Chondrocyte (in vitro differentiated cells): ENCODE results near the gene CSTPP1. TPM values are rescaled to one million over a fixed set of nuclear protein-coding genes. Genes with fewer than 3 reads are reported as not detected.

ENCODE experiments used
- DNase-seq: peaks from one replicate; pipeline ENCODE4 v3.0.0; 2021; ENCODE audit warnings: mixed read lengths, low spot score
- H3K27ac Mint-ChIP-seq: one replicate; pipeline ENCODE4 v1.8.0; 2021; ENCODE audit warnings: mild to moderate bottlenecking, moderate library complexity, mixed read lengths; ENCODE audit not compliant: unreplicated experiment
- H3K27me3 Mint-ChIP-seq: 2 replicates; pipeline ENCODE4 v1.8.0; 2021; ENCODE audit warnings: low read depth, mixed read lengths
- H3K36me3 Mint-ChIP-seq: 2 replicates; pipeline ENCODE4 v1.8.0; 2021; ENCODE audit warnings: low read depth, mixed read lengths
- H3K4me1 Mint-ChIP-seq: 2 replicates; pipeline ENCODE4 v1.8.0; 2021; ENCODE audit warnings: low read depth, mild to moderate bottlenecking, mixed read lengths
- H3K4me3 Mint-ChIP-seq: one replicate; pipeline ENCODE4 v1.8.0; 2021; ENCODE audit warnings: mild to moderate bottlenecking, moderate library complexity, mixed read lengths; ENCODE audit not compliant: unreplicated experiment
- H3K9me3 Mint-ChIP-seq: 2 replicates; pipeline ENCODE4 v1.8.0; 2021; ENCODE audit warnings: low read depth, mixed read lengths
- CTCF ChIP-seq: fragments of 200-600 bp; sonication (generic); IDR thresholded peaks from 2 replicates; pipeline ENCODE4 v1.5.0; 2021; ENCODE audit warnings: antibody characterized with exemption, mild to moderate bottlenecking, moderate library complexity
- total RNA-seq: library from RNA; stranded (reverse); gene quantifications from 3 replicates; pipeline ENCODE4 v1.2.1, GENCODE V29; 2021

CSTPP1 gene
- total RNA-seq, 1 donor from 2014 or later, result 19.6 TPM

- H3K4me3 Mint-ChIP-seq, result no peak overlapping the region
- no peak for DNase-seq
- no peak overlapping the region for H3K27ac Mint-ChIP-seq
- no peaks in the 10 kb centered on the region for H3K9me3 Mint-ChIP-seq
- no peaks in the 10 kb centered on the region for H3K36me3 Mint-ChIP-seq
- H3K4me1 Mint-ChIP-seq, result peaks cover 3% of the 10 kb centered on the region
- no peaks in the 10 kb centered on the region for H3K27me3 Mint-ChIP-seq
- no peak for TF ChIP-seq CTCF
Measured at GRCh38 chr11:47124675-47125074, 188.1 kb downstream of the CSTPP1 start.

- H3K9me3 Mint-ChIP-seq, result no peaks in the 10 kb centered on the region
Measured at GRCh38 chr11:47125083-47125482, 188.5 kb downstream of the CSTPP1 start.

GRCh38 chr11:47127213-47127612 is 190.7 kb downstream of the CSTPP1 start:
- H3K4me3 Mint-ChIP-seq, result no peak overlapping the region
- no peak overlapping the region for H3K27ac Mint-ChIP-seq
- H3K4me1 Mint-ChIP-seq, result peaks cover 3% of the 10 kb centered on the region
- no peaks in the 10 kb centered on the region for H3K9me3 Mint-ChIP-seq
- no peak for DNase-seq
- H3K27me3 Mint-ChIP-seq, result no peaks in the 10 kb centered on the region
- H3K36me3 Mint-ChIP-seq, result no peaks in the 10 kb centered on the region
- no peak for TF ChIP-seq CTCF

More at GRCh38 chr11:47125083-47125482, 188.5 kb downstream of the CSTPP1 start:
- Mint-ChIP-seq H3K4me3 (no peak overlapping the region), H3K27ac (no peak overlapping the region), H3K4me1 (peaks cover 3% of the 10 kb centered on the region), H3K27me3 (no peaks in the 10 kb centered on the region), H3K36me3 (no peaks in the 10 kb centered on the region)
- no peak for TF ChIP-seq CTCF
- no peak for DNase-seq

GRCh38 chr11:47130543-47130942 is 194.0 kb downstream of the CSTPP1 start:
- H3K9me3 Mint-ChIP-seq, result no peaks in the 10 kb centered on the region
- no peaks in the 10 kb centered on the region for H3K36me3 Mint-ChIP-seq
- no peak overlapping the region for H3K27ac Mint-ChIP-seq
- no peak for DNase-seq
- H3K4me1 Mint-ChIP-seq, result no peaks in the 10 kb centered on the region
- H3K27me3 Mint-ChIP-seq, result no peaks in the 10 kb centered on the region
- H3K4me3 Mint-ChIP-seq, result no peak overlapping the region
- no peak for TF ChIP-seq CTCF

- Mint-ChIP-seq H3K27ac (no peak overlapping the region), H3K4me1 (no peaks in the 10 kb centered on the region), H3K36me3 (no peaks in the 10 kb centered on the region), H3K27me3 (no peaks in the 10 kb centered on the region), H3K9me3 (no peaks in the 10 kb centered on the region), H3K4me3 (no peak overlapping the region)
- no peak for DNase-seq
- no peak for TF ChIP-seq CTCF
Measured at GRCh38 chr11:47131136-47131535, 194.6 kb downstream of the CSTPP1 start.
